Activated CD8-positive, alpha-beta memory T cell treated with anti-CD3 and anti-CD28 coated beads, Interleukin-2, amount 50 U/mL, for 24 hours (primary cell): ENCODE results near the gene SSTR5.
"Not testable (repeated sequence)": the region's sequence is repeated elsewhere in the genome, so short reads cannot be mapped to it uniquely, and the experiment has no call there.

Experiments used
- DNase-seq: peaks from one replicate; pipeline ENCODE4 v3.0.0-alpha.2; 2020; ENCODE audit errors: extremely low read depth

Gene SSTR5

DNA sequence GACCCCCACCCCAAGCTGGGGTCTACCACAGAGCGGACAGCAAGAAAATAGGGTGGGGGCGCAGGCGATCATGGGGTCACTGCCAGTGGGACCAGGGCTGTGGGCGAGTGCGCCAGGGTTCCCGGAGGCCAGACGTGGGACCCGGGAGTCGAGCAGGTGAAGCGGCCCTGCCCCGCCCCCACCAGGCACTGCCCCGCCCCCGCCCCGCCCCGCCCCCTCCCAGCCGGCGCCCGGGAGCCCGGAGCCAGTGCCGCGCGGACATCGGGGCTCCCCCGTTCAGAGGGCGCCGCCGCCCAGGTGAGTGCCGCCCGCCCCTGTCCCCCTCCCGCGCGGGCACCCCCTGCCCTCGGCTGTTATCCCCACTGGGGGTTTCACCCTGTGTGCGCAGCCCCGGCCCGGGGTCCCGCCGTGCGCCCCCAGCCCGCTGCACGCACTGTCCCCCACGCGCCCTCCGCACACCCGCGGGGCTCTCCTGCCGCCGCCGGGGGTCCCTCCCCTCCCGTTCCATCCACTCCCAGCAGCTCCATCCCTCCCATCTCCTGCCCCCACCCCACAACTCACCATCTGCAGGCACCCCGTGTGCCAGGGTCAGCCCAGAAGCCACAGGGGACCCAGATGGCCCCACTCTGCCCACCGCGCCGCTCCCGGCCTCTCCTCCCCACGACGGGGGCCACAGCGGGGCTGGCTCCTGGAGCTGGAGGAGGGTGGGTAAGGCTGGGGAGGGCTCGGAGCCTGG lies at the start of gene SSTR5:
TSS of gene SSTR5 (plus strand) at position 222 of the 736 bp plus-strand sequence. CDS start 6,122 bp downstream, outside the sequence.
- DNase-seq, result no peak

DNA sequence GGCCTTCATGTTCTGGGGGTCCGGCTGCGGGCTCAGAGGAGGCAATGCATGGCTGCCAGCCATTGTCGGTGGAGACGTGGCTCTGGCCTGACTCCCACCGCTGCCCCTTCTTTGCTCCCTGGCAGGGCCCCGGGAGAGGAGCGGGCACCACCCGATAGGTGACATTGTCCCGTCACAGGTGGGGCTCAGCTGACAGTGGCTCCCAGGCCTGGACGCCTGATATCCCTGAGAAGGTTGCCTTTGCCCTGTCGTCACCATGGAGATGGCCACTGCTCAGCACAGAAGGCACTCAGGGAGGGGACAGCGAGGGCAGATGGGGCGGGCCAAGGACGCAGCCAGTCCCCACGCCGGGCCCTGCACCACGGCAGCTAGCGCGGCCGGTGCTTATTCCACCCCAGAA lies 48.4 kb upstream of the SSTR5 start:
- DNase-seq, result no peak

- not testable (repeated sequence) for DNase-seq
Observed at GRCh38 chr16:1025183-1025809, 47.3 kb upstream of the SSTR5 start.

DNA sequence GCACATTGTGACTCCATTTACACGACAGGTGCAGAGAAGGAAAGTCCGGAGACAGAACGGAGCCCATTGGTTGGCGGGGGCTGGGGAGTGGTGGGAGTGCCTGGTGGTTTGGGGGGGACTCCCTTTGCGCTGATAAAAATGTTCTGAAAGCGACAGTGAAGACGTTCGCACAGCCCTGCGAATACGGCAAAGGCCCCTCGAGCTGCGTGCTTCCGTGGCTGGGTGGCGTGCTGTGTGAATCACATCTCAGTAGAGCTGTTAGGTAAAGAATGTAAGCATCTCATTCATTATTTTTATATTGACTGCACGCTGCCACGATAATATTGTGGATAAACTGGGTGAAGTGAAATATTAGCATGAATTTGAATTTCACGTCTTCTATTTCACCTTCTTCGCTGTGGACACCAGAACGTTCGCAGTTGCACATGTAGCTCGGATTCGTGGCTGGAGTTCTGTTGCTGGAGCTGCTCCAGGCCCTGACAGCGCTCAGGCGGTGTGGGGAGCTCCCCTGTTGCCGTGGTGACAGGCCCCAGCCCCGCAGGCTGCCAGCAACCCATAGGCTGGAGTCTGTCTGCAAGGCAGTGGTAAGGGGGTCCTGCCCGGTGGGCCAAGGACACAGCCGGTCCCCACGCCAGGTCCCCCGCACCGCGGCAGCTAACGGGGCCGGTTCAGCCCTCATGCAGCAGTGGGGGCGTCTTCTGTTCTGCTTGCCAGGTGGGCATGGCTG lies 46.3 kb upstream of the SSTR5 start:
- DNase-seq, result no peak

GRCh38 chr16:1026784-1027500 lies 45.6 kb upstream of the SSTR5 start:
- no peak for DNase-seq

GRCh38 chr16:1027501-1027815 lies 45.1 kb upstream of the SSTR5 start:
- no peak for DNase-seq

DNA sequence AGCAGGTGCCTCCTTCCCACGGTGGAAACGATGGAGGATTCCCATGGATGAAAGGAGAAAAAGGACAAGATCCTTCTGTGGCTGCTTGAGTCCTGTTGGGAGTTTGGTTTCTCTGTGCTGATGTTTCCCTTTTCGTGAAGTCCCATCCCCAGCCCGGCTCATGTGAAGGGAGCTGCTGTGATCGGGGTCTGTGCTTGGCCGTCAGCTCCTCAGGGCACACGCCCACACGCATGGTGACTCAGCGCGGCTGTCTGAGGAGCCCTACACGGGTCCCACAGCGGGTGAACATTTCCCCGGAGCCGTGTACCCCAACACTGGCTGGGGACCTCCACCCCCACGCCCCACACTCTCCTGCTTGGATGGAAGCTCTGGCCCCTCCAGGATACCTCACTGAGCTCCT lies 44.5 kb upstream of the SSTR5 start:
- DNase-seq, result no peak

- no peak for DNase-seq
Observed at GRCh38 chr16:1028524-1029258, 43.9 kb upstream of the SSTR5 start.

DNA sequence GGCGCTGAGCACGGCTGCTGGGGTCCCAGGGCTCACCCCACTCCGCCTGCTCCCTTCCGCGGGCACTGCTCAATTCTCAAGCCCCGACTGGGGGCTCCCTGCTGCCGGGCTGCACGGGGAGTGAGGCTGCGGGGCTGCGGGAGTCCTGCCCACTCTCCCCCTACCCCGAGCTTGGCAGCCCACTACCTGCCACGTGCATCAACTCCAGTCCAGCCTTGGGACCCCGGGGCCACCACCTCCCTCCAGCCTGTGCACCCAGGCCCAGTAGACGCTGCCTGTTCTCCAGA lies 43.3 kb upstream of the SSTR5 start:
- DNase-seq, result no peak

DNA sequence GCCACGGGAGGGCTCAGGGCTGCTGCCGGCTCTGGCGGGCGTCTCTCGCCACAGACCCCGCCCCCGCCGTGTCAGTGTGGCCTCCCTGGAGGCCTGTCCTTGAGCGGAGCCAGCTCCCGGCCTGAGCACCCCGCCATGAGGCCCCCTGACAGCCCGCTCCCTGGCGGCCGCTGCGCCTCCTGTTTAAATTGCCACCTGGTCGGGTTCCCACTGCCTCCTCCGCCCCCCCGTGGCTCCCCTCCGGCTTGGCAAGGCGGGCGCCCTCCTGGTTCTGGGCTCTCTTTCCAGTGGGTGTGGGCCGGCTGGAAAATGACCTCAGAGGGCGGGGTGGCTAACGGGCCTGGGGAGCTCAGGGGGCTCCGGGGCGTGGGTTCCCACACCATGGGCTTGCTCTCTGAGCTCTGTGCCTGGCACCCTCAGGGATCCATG lies 42.1 kb upstream of the SSTR5 start:
- DNase-seq, result no peak

DNA sequence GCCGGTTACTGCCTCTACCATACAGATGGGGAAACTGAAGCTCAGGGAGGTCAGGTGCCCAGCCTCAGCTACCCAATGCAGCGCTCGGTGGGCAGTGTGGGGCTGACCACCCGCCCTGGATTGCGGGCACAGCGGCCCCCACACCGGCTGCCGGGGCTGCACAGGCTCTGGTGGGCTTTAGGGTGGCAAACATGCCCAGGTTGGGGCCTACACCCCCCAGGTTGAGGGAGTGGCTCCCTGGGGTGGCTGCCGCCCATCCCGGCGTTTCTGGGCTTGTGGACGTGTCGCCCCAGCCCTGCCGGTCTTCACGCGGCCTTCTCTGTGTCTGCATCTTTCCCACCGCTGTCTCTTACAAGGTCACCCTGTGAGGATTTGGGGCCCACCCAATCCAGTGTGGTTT lies 40.9 kb upstream of the SSTR5 start:
- no peak for DNase-seq

GRCh38 chr16:1032607-1033006 lies 39.9 kb upstream of the SSTR5 start:
- no peak for DNase-seq

DNA sequence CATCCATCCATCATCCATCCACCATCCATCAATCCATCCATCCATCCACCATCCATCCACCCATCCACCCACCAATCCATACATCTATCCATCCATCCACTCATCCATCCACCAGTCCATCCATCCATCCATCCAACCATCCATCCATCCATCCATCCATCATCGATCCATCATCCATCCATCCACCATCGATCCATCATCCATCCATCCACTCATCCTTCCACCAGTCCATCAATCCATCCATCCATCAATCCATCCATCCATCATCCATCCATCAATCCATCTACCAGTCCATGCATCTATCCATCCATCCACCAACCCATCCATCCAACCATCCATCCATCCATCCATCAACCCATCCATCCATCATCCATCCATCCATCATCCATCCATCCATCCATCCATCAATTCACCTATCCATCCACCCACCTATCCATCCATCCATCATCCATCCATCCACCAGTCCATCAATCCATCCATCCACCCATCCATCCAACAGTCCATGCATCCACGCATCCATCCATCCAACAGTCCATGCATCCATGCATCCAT lies 39.3 kb upstream of the SSTR5 start:
- no peak for DNase-seq

GRCh38 chr16:1034230-1035065 lies 38.1 kb upstream of the SSTR5 start:
- no peak for DNase-seq

- DNase-seq, result no peak
Observed at GRCh38 chr16:1035066-1035415, 37.5 kb upstream of the SSTR5 start.

- DNase-seq, result no peak
Observed at GRCh38 chr16:1036166-1036565, 36.4 kb upstream of the SSTR5 start.

- no peak for DNase-seq
Observed at GRCh38 chr16:1036726-1037393, 35.7 kb upstream of the SSTR5 start.

- DNase-seq, result no peak
Observed at GRCh38 chr16:1037394-1038257, 34.9 kb upstream of the SSTR5 start.

GRCh38 chr16:1038932-1039331 lies 33.6 kb upstream of the SSTR5 start:
- no peak for DNase-seq
